RWPE1 (cell line): ENCODE data around the gene ALOX5.

Source experiments
- CTCF ChIA-PET: fragments of 350-600 bp; sonication (Branson Sonifier 250); formaldehyde crosslinking; extraction: SDS; loops from one replicate; lab custom pipeline; 2021; lab: Yijun Ruan, JAX
- POLR2A ChIA-PET: fragments of 400-600 bp; formaldehyde crosslinking; extraction: SDS; loops from one replicate; lab custom pipeline; 2020; ENCODE audit warnings: antibody characterized with exemption; ENCODE audit not compliant: low non-redundant PET; lab: Yijun Ruan, JAX
- DNase-seq: peaks from one replicate; pipeline ENCODE4 v3.0.0; 2012; ENCODE audit warnings: low spot score
- H3K27ac ChIP-seq: fragments of 450-650 bp; 2 replicates; pipeline ENCODE4 v1.5.1; 2017
- CTCF ChIP-seq: fragments of 450-650 bp; conservative IDR thresholded peaks from 2 replicates; pipeline ENCODE4 v1.5.1; 2017; ENCODE audit warnings: low read depth, mild to moderate bottlenecking

The ALOX5 gene

GRCh38 chr10:45375716-45376231, 1.8 kb downstream of the ALOX5 start:
- TF ChIP-seq CTCF = no peak
- H3K27ac ChIP-seq = no peak overlapping the region
- ChIA-PET POLR2A (no interaction called here), CTCF (no interaction called here)
- no peak for DNase-seq

GRCh38 chr10:45376371-45376801, 2.4 kb downstream of the ALOX5 start:
- TF ChIP-seq CTCF = no peak
- ChIA-PET POLR2A (no interaction called here), CTCF (no interaction called here)
- H3K27ac ChIP-seq = no peak overlapping the region
- DNase-seq = no peak

GRCh38 chr10:45377321-45377720, 3.3 kb downstream of the ALOX5 start:
- POLR2A ChIA-PET = no interaction called here
- no peak for TF ChIP-seq CTCF
- CTCF ChIA-PET = interaction anchor here (0.7 kb wide), 1 partner anchor 24 kb away, joined by 3 read pairs; no protein-coding TSS in a partner anchor
- H3K27ac ChIP-seq = no peak overlapping the region
- DNase-seq = no peak

- ChIA-PET CTCF (interaction anchor here (0.7 kb wide), 1 partner anchor 24 kb away, joined by 3 read pairs; no protein-coding TSS in a partner anchor), POLR2A (no interaction called here)
- no peak overlapping the region for H3K27ac ChIP-seq
- no peak for TF ChIP-seq CTCF
- DNase-seq = no peak
Measured at GRCh38 chr10:45377858-45378257, 3.8 kb downstream of the ALOX5 start.

- TF ChIP-seq CTCF = no peak
- ChIA-PET CTCF (interaction anchor here (0.8 kb wide), 1 partner anchor 97 kb away, joined by 3 read pairs; no protein-coding TSS in a partner anchor), POLR2A (no interaction called here)
- no peak overlapping the region for H3K27ac ChIP-seq
- DNase-seq = no peak
Measured at GRCh38 chr10:45378914-45379726, 5.1 kb downstream of the ALOX5 start.

GRCh38 chr10:45379891-45380540, 6.0 kb downstream of the ALOX5 start:
- H3K27ac ChIP-seq = no peak overlapping the region
- no peak for DNase-seq
- no peak for TF ChIP-seq CTCF
- POLR2A ChIA-PET = no interaction called here
- CTCF ChIA-PET = no interaction called here
